GM13976 (cell line): ENCODE measurements around the gene EPM2A.

Experiments used
- DNase-seq: peaks from one replicate; pipeline ENCODE4 v3.0.0; 2012; ENCODE audit warnings: low spot score
- CTCF ChIP-seq: IDR thresholded peaks from 2 replicates; pipeline ENCODE4 v1.5.1; 2012; ENCODE audit warnings: borderline replicate concordance, mild to moderate bottlenecking; ENCODE audit not compliant: insufficient read depth; ENCODE audit errors: extremely low read depth, missing control alignments, control extremely low read depth
- in situ Hi-C: fragments of 300-500 bp; cut with MboI; formaldehyde crosslinking; loops from one replicate; pipeline ENCODE4 v1.12.0; 2022; ENCODE audit warnings: low sequenced_read_pairs, mixed read lengths, inconsistent platforms; ENCODE audit not compliant: unreplicated experiment

EPM2A gene

GRCh38 chr6:145668844-145669243 lies 66.5 kb downstream of the EPM2A start:
- no peak for TF ChIP-seq CTCF
- in situ Hi-C loops = no loop called here
- DNase-seq = no peak

GRCh38 chr6:145660676-145661075 lies 74.6 kb downstream of the EPM2A start:
- no peak for TF ChIP-seq CTCF
- DNase-seq = no peak
- in situ Hi-C loops = no loop called here

- no peak for DNase-seq
- in situ Hi-C loops = no loop called here
- no peak for TF ChIP-seq CTCF
Observed at GRCh38 chr6:145656128-145656527, 79.2 kb downstream of the EPM2A start.

DNA sequence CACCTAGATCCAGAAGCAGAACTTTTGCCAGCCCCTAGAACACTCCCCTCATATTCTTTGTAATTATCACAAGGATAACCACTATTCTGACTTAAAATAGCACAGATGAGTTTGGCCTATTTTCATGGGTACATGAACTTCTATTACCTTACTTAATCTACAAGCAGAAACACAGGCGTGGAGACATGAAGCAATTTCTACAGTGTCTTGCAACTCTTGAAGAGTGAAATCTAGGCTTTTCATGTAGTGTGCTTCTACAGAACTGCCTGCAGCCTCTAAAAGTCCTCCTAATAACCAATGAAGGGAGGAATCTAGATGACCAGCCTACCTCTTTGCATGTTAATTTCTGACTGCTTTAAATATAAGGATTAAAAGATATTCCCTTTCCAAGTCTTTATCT lies 82.7 kb downstream of the EPM2A start:
- TF ChIP-seq CTCF = no peak
- in situ Hi-C loops = no loop called here
- no peak for DNase-seq

- DNase-seq = no peak
- in situ Hi-C loops = no loop called here
- no peak for TF ChIP-seq CTCF
Observed at GRCh38 chr6:145651988-145652387, 83.3 kb downstream of the EPM2A start.

DNA sequence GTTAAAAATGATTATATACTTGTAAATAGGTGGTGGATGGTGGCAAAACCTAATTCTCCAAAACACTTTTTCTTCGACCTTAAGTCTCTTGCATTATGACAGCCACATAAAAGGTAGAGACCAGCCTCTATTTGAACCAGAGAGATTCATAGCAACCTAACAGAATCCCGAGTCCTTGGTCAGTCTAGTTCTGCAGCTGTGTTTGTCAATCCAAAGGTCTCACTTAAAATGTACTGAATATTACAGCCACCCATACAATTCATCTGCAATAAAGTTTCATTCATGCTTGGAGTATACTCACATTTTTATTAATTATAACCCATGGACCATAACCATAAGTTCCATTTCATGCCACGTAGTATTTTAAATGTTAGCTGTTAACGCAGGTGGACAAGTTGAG lies 87.2 kb downstream of the EPM2A start:
- in situ Hi-C loops = no loop called here
- TF ChIP-seq CTCF = no peak
- DNase-seq = no peak

GRCh38 chr6:145647602-145648001 lies 87.7 kb downstream of the EPM2A start:
- no peak for TF ChIP-seq CTCF
- in situ Hi-C loops = no loop called here
- DNase-seq = no peak
